ENCODE measurements around the gene OSR1. TPM values are rescaled to one million over a fixed set of nuclear protein-coding genes. Genes with fewer than 3 reads are reported as not detected.

OSR1 gene
- total and polyA plus RNA-seq, 8 donors: 20.5 to 50.9 (median 40.2) TPM

GRCh38 chr2:19350678-19351401, 7.6 kb downstream of the OSR1 start:
- DNase-seq: no peak
- peaks cover 4 to 30% of the 10 kb centered on the region in 2 donors for H3K4me1 ChIP-seq
- no peaks in the 10 kb centered on the region for H3K9me3 ChIP-seq
- TF ChIP-seq CTCF (IDR thresholded peaks at IDR 0.05): no peak
- H3K27me3 ChIP-seq: peaks cover 37 to 68% of the 10 kb centered on the region in 2 donors
- no peak overlapping the region for H3K4me3 ChIP-seq
- ATAC-seq: no peak
- intact Hi-C loops (cut with DNase I): no loop called here
- H3K27ac ChIP-seq: no peak overlapping the region
- peaks cover 0 to 14% of the 10 kb centered on the region in 2 donors for H3K36me3 ChIP-seq

- H3K4me3 ChIP-seq: no peak overlapping the region
- H3K9me3 ChIP-seq: no peaks in the 10 kb centered on the region
- H3K27me3 ChIP-seq: peaks cover 29 to 61% of the 10 kb centered on the region in 2 donors
- peak; percentile 58 to 70 for TF ChIP-seq CTCF (IDR thresholded peaks at IDR 0.05)
- peak; percentile 49 for ATAC-seq
- peaks cover 0 to 14% of the 10 kb centered on the region in 2 donors for H3K36me3 ChIP-seq
- peaks cover 4 to 30% of the 10 kb centered on the region in 2 donors for H3K4me1 ChIP-seq
- intact Hi-C loops (cut with DNase I): no loop called here
- no peak overlapping the region for H3K27ac ChIP-seq
- DNase-seq: peak in 1 of 4 donors; percentile 90
Measured at GRCh38 chr2:19349911-19350677, 8.3 kb downstream of the OSR1 start.

GRCh38 chr2:19348692-19349091, 9.7 kb downstream of the OSR1 start:
- Histone ChIP-seq H3K27me3 (peaks cover 26 to 47% of the 10 kb centered on the region in 2 donors), H3K27ac (peak overlapping the region in 1 of 2 donors; percentile 95), H3K4me1 (peaks cover 4 to 30% of the 10 kb centered on the region in 2 donors), H3K9me3 (no peaks in the 10 kb centered on the region), H3K36me3 (peaks cover 0 to 14% of the 10 kb centered on the region in 2 donors), H3K4me3 (peak overlapping the region in 1 of 2 donors; percentile 77)
- ATAC-seq (no peak), DNase-seq (peak in 1 of 4 donors; percentile 53)
- intact Hi-C loops (cut with DNase I): no loop called here
- no peak for TF ChIP-seq CTCF (IDR thresholded peaks at IDR 0.05)

- Histone ChIP-seq H3K4me3 (peak overlapping the region; percentile 71 to 77), H3K9me3 (no peaks in the 10 kb centered on the region), H3K27ac (peak overlapping the region; percentile 93 to 95), H3K4me1 (peaks cover 4 to 30% of the 10 kb centered on the region in 2 donors), H3K27me3 (peaks cover 18 to 39% of the 10 kb centered on the region in 2 donors), H3K36me3 (peaks cover 0 to 14% of the 10 kb centered on the region in 2 donors)
- TF ChIP-seq CTCF (IDR thresholded peaks at IDR 0.05): no peak
- ATAC-seq (peak; percentile 94), DNase-seq (peak; percentile 93 to 98 (median 97))
- intact Hi-C loops (cut with DNase I): no loop called here
Measured at GRCh38 chr2:19347619-19348562, 10.5 kb downstream of the OSR1 start.

Measured in left lung (tissue), 10 donors.